Stimulated activated CD4-positive, alpha-beta T cell treated with anti-CD3 and anti-CD28 coated beads, Interleukin-15, amount 100 ng/mL, for 24 hours (primary cell): ENCODE results near the gene EXOC3L2.

Source experiments
- DNase-seq: peaks from one replicate; pipeline ENCODE4 v3.0.0-alpha.2; 2020

EXOC3L2 gene

DNA sequence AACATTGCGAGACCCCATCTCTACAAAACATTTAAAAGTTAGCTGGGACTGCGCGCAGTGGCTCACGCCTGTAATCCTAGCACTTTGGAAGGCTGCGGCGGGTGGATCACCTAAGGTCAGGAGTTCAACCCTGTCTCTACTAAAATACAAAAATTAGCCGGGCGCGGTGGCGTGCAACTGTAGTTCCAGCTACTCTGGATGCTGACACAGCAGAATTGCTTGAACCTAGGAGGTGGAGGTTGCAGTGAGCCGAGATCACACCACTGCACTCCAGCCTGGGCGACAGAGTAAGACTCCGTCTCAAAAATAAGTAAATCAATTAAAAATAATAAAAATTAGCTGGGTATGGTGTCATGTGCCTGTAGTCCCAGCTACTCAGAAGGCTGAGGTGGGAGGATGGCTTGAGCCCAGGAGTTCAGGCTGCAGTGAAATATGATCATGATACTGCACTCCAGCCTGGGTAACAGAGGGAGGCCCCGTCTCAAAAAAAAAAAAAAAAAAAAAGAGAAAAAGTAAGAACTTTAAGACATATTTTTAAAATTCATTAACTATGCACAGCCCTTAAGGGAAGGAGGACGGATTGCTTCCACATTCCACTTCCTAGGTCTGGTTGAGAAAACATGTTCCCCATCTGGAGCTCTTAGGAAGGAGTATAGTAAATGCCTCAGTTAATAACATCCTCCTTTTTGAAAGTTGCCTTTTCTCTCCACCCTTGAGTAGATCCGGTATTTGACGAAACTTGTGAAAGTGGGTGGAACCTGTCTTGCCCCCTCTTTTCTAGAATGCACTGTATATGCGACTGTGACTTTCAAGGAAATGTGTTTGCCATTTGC lies 26.1 kb downstream of the EXOC3L2 start:
- no peak for DNase-seq

- DNase-seq, result no peak
Observed at GRCh38 chr19:45218426-45218825, 26.8 kb downstream of the EXOC3L2 start.

DNA sequence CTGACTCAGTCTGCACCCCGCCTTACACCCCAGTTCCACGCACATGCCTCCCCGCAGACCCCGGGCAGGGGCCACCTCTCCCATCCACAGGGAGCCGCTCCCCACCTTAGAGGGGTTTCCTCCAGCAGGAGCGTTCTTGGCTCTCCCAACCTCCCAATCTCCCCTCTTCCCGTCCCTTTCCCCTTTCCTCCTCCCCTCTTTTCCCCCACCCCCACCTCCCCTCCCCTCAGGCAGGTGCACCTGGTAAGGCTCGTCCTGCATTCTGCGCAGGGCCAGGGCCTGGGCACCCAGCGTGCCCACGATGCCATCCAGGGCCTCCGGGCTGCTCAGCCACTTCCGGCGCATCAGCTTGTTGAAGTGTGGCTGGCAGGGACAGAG lies 27.3 kb downstream of the EXOC3L2 start:
- no peak for DNase-seq

- DNase-seq, result no peak
Observed at GRCh38 chr19:45217193-45217956, 27.8 kb downstream of the EXOC3L2 start.

- no peak for DNase-seq
Observed at GRCh38 chr19:45216667-45217066, 28.5 kb downstream of the EXOC3L2 start.

DNA sequence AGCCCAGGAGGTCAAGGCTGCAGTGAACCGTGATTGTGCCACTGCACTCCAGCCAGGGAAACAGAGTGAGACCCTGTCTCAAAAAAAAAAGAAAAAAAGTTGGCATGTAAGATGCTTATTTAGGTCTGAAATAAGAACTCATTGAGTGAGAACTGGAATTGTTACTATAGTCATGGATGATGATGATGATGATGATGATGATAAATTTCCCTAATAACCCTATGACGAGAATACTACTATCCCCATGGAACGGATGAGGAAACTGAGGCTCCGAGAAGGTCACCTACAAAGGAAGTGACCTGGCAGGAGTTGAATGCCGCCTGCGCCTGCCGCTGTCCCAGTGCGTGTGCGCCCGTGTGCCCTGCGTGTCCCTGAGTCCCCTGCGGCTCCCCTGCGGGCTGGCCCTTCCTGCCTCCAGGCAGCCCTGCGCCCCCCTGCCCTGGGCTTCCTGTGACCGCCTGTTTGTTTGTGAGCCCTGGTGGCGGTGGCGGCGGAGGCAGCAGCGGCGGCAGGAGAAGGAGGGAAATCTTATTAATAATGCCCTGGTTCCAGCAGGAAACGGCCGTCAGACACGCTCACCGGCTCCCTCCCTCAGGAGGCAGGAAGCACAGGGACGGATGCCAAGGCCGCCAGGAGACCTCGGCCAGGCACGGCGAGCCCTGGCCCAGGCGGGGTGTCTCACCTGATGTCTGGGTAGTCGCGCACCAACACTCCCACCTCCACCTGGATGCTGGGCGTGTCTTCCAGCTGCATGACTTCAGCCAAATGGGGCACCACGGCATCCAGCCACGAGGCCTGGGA lies 29.6 kb downstream of the EXOC3L2 start:
- no peak for DNase-seq

- no peak for DNase-seq
Observed at GRCh38 chr19:45213031-45213430, 32.2 kb downstream of the EXOC3L2 start.

GRCh38 chr19:45211751-45212381 lies 33.3 kb downstream of the EXOC3L2 start:
- no peak for DNase-seq

- no peak for DNase-seq
Observed at GRCh38 chr19:45206328-45206727, 38.9 kb downstream of the EXOC3L2 start.

- no peak for DNase-seq
Observed at GRCh38 chr19:45205810-45206209, 39.4 kb downstream of the EXOC3L2 start.

- no peak for DNase-seq
Observed at GRCh38 chr19:45202637-45203036, 42.6 kb downstream of the EXOC3L2 start.

GRCh38 chr19:45200568-45200967 lies 44.6 kb downstream of the EXOC3L2 start:
- no peak for DNase-seq

DNA sequence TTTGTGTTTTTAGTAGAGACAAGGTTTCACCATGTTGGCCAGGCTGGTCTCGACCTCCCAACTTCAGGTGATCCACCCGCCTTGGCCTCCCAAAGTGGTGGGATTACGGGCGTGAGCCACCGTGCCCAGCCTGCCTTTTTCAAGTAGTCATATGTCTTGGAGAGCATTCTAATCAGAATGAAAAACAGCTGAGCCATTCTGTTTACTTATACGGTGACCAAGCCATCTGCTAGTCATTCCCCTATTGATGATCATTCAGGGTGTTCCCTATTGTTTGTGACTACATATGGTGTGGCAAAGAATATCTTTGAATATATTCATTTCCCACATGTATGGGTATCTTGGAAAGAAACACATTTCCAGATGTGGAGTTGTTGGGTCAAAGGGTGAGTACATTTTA lies 49.4 kb downstream of the EXOC3L2 start:
- DNase-seq, result no peak

DNA sequence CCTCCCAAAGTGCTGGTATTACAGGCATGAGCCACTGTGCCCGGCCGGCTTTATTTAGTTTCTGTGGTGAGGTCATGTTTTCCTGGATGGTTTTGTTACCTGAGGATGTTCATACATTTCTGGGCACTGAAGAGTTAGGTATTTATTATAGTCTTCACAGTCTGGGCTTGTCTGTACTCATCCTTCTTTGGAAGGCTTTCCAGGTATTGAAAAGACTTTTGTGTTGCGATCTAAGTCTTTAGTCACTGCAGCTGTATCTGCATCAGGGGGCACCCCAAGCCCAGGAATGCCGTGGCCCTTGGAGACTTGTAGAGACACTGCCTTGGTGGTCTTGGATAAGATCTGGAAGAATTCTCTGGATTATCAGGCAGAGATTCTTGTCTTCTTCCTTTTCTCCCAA lies 53.8 kb downstream of the EXOC3L2 start:
- no peak for DNase-seq

- DNase-seq, result no peak
Observed at GRCh38 chr19:45189971-45190370, 55.2 kb downstream of the EXOC3L2 start.

- no peak for DNase-seq
Observed at GRCh38 chr19:45187421-45188100, 57.6 kb downstream of the EXOC3L2 start.

- DNase-seq, result no peak
Observed at GRCh38 chr19:45186509-45187334, 58.5 kb downstream of the EXOC3L2 start.

DNA sequence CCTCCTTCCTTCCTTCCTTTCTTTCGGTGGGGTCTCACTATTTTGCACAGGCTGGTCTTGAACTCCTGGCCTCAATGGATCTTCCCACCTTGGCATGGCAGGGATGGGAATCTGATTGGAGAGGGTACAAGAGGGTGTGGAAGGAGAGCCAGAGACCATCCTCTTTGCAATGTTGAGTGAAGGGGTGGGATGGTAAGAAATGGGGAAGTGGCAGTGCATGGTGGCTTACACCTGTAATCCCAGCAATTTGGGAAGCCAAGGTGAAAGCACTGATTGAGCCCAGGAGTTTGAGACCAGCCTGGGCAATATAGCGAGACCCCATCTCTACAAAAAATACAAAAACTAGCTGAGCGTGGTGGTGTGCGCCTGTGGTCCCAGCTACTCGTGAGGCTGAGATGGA lies 61.1 kb downstream of the EXOC3L2 start:
- DNase-seq, result no peak

DNA sequence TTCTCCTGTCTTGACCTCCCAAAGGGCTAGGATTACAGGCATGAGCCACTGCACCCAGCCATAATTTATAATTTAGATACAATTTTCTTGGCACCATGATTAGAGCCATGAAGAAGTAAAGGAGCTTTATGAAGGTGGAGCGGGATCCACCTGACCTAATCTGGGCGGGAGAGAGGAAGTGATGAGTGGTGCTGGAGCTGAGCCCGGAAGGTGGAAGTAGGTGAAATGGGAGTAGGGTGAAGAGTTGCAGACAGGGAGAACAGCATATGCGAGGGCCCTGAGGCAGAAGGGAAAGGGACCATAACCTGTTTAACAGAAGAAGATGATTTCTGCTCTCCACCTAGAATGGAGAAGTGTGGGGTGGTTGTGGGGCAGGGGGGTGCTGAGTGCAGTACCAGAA lies 62.4 kb downstream of the EXOC3L2 start:
- no peak for DNase-seq

- no peak for DNase-seq
Observed at GRCh38 chr19:45180936-45181335, 64.3 kb downstream of the EXOC3L2 start.

DNA sequence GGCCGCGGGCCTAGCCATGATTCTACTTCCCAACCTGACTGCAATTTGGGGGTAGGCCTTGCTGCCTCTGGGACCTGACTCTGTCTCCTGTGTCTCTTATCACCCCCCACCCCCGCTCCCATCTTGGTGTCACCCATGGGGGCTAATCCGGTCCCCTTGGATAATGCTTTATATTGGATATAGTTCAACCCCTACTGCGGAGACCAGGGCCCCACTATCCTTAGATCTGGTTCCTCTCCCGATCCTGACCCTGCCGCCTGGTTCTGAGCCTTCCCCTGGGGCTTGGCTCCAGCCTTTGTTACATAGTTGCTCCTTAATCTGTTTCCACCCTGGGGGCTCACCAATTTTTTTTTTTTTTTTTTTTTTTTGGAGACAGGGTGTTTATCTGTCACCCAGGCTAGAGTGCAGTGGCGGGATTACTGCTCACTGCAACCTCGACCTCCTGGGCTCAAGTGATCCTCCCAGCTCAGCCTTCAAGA lies 65.3 kb downstream of the EXOC3L2 start:
- no peak for DNase-seq
